GM21619 (cell line): Measurements from ENCODE around the gene IRF2.
"Not testable (repeated sequence)": the region's sequence is repeated elsewhere in the genome, so short reads cannot be mapped to it uniquely, and the experiment has no call there.

ENCODE experiments used
- ATAC-seq: cut with Tn5 transposase; IDR thresholded peaks from one replicate; pipeline ENCODE4 v1.9.1; 2021; ENCODE audit not compliant: unreplicated experiment

The IRF2 gene

DNA sequence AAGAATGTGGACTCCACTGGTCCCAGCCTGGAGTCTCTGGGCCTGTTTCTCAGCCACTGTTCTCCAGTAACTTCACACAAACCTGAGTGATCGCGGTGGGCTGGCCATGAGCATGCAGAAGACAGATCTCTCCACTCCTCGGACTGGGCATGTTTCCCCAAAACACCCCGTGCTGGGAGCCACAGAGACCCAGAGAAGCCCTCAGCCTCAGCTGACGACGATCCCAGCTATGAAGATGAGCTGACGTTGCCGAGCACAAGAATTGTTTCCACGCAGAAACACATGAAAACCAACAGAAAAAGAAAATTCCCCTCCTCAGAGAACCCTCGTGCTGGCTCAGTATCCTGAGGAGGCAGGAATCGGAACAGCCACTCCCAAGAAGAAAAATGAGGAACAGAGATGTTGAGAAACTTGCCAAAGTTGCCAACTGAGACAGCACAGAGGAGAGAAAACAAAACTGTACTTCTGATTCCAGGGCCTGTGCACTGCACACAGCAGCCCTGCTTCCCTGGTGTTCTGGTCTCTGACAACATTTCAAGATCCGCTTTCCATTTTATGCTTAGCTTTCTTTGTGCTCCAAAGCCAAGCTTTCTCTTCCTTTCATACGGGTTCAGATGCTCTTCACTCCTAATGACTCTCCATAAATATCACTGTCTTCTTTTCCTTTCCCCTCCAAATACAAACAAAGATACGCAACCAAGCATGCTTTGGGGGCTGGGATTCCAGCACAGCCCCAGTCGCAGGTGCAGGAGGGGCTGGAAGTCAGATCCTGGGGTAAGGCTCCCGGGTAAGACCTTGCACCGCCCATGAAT is 81.4 kb downstream of the IRF2 start:
- ATAC-seq = no peak

DNA sequence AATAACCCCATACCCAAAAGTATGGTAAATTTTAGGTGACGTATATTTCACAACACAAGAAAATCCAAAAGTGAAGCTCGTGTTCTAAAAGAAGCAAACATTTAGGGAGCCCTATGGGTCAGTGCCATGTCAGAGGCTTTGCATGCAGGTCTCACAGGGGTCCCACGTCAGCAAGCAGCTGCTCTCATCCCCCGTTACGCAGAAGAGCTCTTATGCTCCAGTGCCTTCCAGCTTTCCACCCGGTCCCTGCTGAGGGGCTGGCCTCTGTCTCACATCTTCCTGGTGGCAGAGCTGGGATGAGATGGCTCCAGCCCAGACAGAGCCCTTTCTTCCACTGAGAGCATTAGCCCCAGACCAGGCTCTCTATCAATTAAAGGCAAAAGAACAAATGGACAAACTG is 82.0 kb downstream of the IRF2 start:
- ATAC-seq = no peak

DNA sequence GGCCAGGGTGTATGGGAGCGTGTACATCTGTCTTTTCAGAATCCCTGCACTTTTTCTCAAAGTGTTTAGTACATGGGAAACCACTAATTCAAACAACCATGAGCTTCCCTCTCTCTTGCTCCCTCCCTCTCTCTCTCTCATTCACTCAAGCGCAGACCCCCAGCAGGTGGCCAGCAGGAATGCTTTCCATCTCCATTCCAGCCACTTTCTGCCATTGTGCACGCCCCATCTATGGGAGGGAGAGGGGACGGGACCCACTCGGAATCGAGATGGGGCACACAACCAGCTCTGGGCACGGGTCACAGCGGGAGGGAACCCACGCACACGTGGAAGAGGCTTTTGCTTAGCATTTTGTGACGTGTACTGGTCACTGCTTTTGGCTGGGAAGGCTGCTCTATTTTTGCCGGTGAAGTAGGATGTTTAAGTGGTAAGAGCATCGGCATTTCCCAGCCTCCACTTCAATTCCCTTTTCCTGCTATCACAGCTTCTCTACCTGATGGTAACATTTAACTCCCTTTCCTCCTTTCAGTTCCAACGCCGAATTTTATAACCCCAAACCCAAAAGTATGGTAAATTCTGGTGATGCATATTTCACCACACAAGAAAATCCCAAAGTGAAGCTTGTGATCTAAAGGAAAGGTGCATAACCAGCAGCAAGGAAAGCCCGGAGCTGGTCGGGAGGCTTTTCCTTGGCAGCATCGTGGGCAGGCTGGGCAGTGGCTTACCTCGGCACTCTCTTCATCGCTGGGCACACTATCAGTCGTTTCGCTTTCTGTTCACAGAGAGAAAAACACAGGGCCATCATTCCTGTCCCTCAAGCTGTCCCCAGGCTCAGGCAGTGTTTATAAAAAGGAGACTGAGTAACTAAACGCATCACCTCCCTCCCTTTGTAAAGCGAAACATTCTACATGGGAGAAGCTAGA is 84.1 kb downstream of the IRF2 start:
- ATAC-seq = no peak

DNA sequence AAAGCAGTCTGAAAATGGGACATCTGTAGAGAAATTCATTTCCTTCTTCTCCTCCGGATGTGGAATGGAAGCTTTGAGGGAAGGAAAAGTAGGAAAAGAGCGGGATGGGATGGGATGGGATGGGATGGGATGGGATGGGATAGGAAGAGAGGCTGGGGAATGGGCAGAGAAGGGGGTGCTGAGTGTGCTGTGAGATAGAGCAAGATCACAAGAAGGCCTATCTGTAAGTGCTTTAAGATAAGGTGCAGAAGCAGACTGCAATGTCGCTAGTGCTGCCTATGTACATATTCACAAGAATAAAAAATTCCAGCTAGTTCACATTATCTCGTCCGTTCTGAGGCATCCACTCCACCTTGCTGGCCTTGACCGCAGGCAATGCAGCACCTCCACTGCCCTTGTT is 86.2 kb downstream of the IRF2 start:
- ATAC-seq = no peak

DNA sequence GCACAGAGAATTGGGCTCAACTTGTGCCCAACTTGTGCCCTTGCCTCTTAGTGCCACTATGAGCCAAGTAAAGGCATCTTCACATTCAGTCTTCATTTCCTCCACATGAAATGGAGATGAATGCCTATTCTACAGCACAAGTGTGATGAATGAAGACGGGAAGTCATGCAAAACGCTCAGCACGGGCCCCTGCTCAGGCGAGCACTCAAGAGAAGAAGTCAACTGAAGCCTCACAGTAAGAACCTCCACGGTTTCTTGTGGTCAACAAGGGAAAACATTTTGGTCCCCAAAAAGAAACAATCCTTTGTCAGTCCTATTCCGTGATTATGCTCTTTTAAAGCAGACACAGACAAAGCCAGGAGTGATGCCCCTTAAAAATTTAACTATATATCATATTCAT is 87.0 kb downstream of the IRF2 start:
- peak; percentile 22 for ATAC-seq

DNA sequence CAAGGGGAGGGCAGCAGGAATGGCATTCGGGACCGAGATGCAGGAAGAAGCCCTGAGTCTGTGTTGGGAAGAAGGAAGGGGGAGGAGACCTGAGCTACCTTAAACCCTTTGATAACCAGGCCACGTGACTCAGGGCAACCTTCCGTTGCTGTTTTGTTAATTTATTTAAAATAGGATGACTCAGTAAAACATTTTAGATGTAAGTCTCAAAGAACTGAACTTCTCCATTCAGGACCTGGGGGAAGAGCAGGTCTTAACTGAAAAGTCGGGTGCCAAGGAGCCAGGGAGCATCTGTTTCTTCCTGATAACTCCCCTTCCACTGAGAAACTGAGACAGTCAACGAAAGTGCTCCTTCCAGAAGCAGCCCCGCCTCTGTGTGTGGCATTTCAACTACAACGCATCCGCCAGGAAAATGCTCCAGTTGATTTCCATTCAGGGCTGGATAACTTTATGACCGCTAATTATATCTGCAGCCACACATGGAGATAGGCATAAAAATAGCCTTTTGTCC is 88.0 kb downstream of the IRF2 start:
- ATAC-seq = no peak

DNA sequence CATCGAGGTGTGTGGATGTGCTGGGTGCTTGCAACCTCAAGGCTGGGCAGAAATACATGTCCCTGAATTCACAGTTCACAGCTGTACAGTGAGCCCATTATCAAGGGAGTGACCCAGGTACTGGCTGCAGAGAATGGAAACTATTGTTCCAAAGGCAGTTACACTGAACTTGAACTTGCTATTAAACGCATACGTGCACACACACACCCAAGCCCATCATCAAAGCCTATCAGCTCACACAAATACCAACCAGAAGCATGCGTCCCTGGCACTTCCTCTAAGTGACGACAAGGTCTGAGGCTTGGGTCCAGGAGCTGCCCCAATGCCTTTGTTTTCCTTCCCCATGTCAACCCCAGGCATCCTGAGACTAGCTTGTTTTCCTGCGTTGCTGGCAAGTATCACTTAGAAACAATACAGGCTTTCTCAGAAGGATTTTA is 88.6 kb downstream of the IRF2 start:
- ATAC-seq = no peak

DNA sequence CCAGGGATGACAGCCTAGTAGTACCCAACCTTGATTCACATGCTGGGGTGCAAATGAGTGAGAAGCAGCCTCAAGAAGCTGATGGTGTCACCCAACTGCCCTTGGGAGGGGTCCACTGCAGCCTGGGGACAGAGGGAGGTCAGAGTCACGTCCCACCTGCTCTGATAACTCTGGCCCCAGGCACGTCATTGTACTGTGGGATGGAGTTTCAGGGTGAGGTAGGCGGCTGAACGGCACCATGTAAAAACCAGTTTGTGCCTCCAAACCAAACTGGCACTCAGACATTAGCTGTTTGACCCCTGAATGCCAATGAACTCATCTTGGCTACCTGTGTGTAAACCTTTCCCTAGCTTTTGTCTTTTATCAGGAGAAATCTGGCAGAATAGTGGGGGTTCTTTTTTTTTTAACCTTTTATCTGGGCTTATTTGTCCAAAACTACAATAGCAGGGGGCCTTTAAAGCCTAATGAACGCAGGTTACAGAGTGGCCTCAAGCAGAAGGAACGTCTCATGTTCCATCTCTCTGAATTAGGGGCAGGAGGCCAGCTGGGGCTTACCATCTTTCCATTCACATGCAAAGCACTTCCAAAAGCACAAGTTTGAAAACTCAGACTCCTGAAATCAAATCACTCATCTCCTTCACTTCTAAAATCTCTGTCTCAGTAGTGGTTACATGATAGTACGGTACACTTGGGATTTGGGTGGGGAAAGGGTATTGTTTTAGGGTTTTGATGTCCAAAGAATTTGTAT is 89.4 kb downstream of the IRF2 start:
- ATAC-seq = peak; percentile 22

DNA sequence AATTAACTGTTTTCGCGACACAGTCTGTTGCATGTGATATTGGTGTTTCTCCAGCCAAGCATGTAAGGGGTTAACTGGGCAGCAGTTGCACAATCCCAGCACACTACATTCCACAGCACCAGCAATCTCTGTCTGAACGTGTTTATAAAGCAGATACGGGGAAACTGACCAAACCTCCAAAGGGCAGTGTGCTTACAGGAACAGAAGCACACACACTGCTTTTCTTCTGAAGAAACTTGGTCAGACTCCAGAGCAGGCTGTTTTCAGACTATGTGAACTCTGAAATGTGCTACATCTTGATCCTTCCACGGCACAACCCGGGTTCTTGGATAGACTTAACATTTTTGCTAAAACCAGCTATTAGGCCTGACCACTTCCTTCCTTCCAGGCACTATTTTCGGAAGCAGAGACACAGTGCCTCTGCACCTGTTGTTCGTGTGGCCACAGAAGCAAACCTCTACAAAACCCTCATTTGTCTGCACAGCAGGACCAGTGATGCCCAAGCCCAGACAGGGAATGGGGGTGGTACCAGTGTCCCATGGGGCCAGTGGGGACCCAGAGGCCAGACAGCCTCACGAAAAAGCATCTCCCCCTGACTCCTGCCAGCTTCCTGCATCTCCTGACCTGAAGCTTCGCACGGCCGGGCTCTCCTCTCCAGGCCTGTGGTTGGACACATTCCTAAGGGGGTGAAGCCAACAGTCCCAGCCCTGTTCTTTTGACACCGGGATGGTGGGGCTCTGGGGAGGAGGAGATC is 90.1 kb downstream of the IRF2 start:
- ATAC-seq = peak; percentile 80

DNA sequence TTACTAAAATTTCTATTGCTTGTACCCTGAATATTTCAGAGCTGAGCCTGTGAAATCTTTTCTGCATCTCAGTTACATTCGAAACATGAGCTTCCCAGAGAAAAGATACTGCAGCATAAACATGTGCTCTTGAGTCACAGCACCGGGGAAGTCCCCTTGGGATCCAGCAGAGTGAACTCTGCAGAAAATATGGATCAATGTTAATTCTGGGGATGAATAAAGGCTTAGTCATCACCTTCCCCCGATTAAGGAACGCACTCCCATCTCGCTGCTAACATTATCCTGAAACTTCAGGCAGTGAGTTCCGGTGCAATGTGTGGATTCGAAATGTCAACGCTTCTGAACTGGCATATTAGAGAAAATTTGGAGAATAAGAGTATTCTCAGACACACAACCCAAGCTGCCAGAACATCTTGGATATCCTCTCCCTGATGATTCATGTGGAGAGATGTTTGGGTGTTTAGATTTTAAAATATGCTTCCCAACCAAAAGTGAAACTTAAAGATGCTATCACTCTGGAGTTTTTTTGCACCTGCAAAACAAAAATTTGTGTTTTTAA is 90.8 kb downstream of the IRF2 start:
- no peak for ATAC-seq

DNA sequence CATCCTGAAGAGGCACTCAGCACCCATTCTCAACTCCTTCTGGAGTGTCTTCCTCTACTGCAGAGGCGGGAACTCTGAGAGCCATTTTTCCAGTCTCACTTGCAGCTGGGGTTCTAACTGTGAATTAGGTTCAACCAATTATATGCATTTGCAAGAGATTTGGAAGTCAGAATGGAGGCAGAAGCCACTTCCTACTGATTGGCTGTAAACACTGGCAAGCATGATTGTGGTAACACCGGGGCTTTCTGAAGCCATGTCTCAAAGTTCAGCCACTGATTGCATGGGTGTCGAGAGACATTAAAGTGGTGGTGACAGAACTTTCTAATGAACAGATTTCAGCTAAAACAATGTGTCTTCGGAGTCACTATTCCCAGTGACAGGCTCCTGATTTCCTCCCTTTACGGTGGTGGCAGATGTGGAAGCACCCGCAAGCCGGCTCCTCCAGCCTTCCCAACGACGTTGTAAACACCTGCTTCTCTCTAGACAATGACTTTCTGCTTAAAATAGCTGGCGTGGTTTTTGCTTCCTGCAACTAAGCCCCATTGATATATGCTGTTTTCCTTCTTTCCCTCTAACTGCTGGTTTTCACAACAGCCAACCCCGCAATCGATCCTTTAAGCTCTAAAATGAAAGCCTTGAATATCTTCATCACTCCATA is 92.0 kb downstream of the IRF2 start:
- no peak for ATAC-seq

DNA sequence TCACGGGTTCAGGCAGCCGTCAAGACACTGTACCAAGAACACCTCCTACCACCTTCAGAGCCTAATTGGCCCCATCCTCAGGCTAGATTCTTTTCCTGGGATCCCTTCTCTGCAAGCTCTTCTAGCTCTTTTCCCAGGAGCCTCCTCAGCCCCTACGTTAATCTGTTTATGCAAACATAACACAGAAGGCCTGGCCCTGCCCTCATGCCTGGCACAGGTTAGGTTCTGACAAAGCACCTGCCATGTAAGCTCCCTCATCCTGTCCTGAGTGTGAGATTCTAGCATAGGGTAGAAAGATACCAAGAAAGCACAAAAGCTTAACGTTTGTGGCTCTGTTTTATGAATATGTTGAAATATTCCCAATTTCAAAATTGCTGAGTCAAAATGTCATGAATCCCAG is 93.6 kb downstream of the IRF2 start:
- ATAC-seq = no peak

DNA sequence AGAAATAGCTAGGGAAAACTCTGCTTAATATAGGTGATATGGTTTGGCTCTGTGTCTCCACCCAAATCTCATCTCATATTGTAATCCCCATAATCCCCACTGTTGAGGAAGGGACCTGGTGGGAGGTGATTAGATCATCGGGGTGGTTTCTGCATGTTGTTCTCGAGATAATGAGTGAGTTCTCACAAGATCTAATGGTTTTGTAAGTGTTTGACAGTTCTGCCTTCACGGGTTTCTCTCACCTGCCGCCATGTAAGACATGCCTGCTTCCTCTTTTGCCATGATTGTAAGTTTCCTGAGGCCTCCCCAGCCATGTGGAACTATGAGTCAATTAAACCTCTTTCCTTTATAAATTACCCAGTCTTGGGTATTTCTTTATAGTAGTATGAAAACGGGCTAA is 94.1 kb downstream of the IRF2 start:
- not testable (repeated sequence) for ATAC-seq

DNA sequence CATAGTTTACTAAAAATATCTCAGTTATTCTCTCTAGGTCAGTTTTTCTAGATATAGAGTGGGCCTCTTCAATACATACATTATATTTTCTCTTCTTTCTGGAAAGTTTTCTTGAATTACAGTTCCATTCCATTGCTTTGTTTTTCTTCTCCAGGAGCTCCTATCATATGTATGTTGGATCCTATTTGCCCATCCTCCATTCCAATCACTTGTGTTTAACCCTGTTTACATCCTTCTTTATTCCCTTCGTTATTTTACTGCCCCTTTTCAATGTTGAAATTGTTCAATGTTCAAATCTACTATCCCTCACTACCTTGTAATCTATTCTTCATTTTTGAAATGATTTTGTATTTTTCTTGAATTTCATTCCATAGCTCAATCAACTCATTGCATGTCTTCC is 97.4 kb downstream of the IRF2 start:
- ATAC-seq = no peak

DNA sequence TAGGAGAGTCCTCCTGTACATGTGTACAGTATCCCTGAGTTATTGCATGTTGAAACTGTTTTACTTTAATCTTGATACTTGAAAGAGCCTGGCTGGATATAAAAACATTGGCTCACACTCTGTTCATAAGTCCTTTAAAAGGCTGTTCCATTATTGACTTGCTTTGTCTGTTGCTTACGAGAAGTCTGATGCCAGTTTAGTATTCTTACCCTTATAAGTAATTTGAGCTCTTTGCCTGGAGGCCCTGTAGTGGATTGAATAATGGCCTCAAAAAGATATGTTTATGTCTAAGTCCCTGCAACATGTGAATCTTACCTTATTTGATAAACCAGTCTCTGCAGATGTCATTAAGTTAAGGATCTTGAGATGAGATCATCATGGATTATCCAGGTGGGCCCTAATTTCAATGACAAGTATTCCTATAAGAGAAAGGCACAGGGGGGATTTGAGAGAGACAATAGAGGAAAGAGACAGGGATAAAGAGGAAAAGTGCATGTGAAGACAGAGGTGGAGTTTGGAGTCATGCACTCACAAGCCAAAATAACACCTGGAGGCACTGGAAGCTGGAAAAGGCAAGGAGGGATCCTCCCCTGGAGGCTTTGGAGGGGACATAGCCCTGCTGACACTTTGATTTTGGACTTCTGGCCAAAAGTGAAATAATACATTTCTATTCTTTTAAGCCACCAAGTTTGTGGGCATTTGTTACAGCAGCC is 98.1 kb downstream of the IRF2 start:
- no peak for ATAC-seq

DNA sequence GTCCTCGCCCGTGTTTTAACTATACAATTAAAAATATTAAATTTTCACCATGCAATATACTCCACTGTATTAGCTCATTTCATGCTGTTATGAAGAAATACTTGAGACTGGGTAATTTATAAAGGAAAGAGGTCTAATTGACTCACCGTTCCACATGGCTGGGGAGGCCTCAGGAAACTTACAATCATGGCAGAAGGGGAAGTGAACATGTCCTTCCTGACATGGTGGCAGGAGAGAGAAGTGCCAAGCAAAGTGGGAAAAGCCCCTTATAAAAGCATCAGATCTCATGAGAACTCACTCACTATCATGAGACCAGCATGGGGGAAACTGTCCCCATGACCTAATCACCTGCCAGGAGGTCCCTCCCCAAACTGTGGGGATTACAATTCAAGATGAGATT is 98.7 kb downstream of the IRF2 start:
- ATAC-seq = not testable (repeated sequence)

DNA sequence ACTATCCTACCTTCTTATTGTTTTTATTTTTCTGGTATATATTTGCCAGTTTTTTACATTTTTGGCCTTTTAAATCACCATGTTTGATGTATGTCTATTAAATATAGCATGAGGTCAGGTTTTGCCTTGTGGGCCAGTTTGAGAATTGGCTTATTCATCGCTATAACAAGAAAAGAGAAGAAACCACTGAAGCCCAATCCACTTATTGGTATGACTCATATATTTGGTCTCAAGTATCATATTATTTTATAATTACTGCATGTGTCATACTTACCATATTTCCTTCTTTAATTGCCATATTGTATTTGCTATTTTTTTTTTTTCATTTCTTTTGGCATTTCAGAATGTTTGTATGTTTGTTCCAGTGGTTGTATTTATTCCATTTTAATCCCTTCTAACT is 99.3 kb downstream of the IRF2 start:
- ATAC-seq = no peak

DNA sequence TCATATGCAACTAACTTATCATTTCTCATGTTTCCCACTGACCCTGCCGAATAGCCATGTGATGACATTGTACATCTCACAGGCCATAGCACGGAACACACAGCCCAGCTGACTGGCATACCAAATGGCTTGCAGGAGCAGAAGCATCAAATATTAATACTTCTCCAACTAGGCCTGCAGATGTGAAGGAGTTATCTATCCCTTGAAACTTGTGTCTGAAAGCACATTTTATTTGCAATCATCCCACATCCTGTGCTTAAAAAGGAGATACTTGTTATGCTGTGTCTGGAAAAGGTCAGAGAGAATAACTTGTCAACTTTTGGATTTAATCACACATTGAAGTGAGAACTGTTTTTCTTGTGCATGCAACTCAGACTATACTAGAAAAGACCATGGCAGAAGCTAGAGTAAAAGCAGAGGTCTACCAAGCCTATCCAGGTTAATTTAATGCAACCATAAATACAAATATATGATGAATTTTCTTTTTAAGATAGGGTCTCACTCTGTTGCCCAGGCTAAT is 100.4 kb downstream of the IRF2 start:
- ATAC-seq = no peak

DNA sequence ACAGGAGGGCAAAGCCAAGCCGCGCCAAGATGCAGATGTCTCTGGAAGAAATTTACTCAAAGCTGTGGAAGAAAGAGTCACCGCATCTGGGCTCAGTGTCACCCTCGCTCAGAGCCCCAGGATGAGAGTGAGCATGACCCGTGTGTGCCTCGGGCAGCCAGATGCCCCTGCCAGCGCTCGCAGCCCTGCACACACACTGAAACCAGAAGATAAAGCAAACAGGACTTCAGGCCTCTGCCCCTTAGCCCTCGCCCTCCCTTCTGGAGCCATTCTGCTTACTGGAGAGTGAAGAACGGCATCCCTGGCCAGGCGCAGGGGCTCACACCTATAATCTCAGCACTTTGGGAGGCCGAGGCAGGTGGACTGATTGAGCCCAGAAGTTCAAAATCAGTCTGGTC is 103.0 kb downstream of the IRF2 start:
- no peak for ATAC-seq
